ENCODE data around the gene TOMM5. TPM values are rescaled to one million over a fixed set of nuclear protein-coding genes. Genes with fewer than 3 reads are reported as not detected.

The TOMM5 gene
- total RNA-seq, 1 experiment from 2014 or later = 252 TPM

DNA sequence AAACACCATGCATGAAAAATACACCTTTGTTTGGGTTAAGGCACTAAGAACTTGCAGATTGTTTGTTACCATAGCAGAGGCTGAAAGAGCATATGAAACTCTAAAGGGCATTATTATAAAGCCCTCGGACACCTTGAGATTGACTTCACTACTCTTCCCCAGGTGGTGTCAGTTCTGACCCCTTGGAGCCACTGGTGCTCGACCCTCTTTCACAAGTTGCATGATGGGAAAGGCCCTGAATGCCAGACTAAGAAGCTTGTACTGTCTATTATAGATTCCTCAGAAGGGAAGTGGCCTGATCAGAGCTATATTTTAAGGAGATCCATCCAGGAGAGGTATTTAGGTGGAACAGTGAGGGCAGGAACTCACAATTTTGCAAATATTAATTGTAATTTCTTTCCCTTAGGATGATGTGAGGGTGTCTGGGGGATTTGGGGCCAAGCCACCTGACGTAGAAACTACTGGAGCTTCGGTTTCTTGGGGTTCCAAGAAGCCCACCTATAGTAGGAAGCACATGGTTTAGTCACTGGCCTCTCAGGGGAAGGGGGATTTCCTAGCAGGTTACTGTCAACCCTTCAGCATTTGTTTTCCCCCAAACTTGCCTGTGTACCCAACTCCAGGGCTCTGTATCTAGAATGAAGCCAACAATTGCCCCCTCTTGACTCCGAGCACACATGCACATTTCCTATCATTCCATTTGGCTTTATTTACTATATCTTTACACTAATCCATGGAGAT is 32.4 kb downstream of the TOMM5 start:
- no peaks in the 10 kb centered on the region for H3F3A ChIP-seq (ENCODE audit: low read length, unreplicated experiment)
- TF ChIP-seq, protein P1, sequence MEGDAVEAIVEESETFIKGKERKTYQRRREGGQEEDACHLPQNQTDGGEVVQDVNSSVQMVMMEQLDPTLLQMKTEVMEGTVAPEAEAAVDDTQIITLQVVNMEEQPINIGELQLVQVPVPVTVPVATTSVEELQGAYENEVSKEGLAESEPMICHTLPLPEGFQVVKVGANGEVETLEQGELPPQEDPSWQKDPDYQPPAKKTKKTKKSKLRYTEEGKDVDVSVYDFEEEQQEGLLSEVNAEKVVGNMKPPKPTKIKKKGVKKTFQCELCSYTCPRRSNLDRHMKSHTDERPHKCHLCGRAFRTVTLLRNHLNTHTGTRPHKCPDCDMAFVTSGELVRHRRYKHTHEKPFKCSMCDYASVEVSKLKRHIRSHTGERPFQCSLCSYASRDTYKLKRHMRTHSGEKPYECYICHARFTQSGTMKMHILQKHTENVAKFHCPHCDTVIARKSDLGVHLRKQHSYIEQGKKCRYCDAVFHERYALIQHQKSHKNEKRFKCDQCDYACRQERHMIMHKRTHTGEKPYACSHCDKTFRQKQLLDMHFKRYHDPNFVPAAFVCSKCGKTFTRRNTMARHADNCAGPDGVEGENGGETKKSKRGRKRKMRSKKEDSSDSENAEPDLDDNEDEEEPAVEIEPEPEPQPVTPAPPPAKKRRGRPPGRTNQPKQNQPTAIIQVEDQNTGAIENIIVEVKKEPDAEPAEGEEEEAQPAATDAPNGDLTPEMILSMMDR (conservative IDR thresholded peaks at IDR 0.05; ENCODE audit: low read depth, low read length) = no peak
- TF ChIP-seq EZH2 (IDR thresholded peaks at IDR 0.05; ENCODE audit: low read length, unreplicated experiment) (no peak), EZH2phosphoT487 (IDR thresholded peaks at IDR 0.05; ENCODE audit: borderline replicate concordance, low read length) (no peak)
- H2AFZ ChIP-seq (ENCODE audit: low read length) = no peak overlapping the region
- no peaks in the 10 kb centered on the region for H3K9me2 ChIP-seq (replicated peaks; ENCODE audit: low read length)
- H3K4me1 ChIP-seq (ENCODE audit: insufficient read depth, low read length) = no peaks in the 10 kb centered on the region
- no peak overlapping the region for H3K4me3 ChIP-seq (ENCODE audit: low read length)
- no TSS peak for BruUV-seq (replicated peaks)
- DNase-seq (no peak), ATAC-seq (no peak)
- POLR2A ChIA-PET (ENCODE audit: unreplicated experiment) = no interaction called here
- no peaks in the 10 kb centered on the region for H3K27me3 ChIP-seq (ENCODE audit: low read length)
- intact Hi-C loops (cut with micrococcal nuclease) = no loop called here
- H3K9ac ChIP-seq (ENCODE audit: low read length) = no peak overlapping the region
- no peaks in the 10 kb centered on the region for H3K9me3 ChIP-seq (ENCODE audit: low read length)
- CTCF ChIA-PET = no interaction called here
- no peak overlapping the region for H3K4me2 ChIP-seq (ENCODE audit: low read length)
- no peaks in the 10 kb centered on the region for H3K36me3 ChIP-seq (ENCODE audit: low read depth, low read length)
- no peaks in the 10 kb centered on the region for H4K20me1 ChIP-seq (ENCODE audit: low read length)
- H3K27ac ChIP-seq (ENCODE audit: low read length) = no peak overlapping the region
- H3K79me2 ChIP-seq (ENCODE audit: low read length) = no peaks in the 10 kb centered on the region

DNA sequence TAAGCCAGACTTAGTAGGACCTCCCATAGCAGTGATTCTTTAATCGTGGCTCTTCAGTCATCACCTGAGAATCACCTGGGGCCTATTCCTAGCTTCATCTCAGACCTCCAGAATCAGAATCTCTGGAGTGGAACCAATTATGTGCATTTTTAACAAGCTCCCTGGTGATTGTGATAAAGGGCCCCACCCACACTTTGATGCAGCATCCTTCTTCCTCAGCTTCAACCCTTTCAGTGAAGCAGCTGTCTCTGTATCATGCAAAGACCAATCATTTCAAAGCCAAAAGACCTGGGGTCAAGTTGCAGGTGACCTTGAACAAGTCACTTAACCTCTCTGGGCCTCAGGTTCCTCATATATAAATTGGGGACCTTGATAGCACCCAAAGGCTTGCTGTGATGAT is 33.3 kb downstream of the TOMM5 start:
- ATAC-seq = no peak
- Histone ChIP-seq H3K27ac (ENCODE audit: low read length) (no peak overlapping the region), H2AFZ (ENCODE audit: low read length) (no peak overlapping the region), H3K4me2 (ENCODE audit: low read length) (no peak overlapping the region), H3K9me3 (ENCODE audit: low read length) (no peaks in the 10 kb centered on the region), H3K36me3 (ENCODE audit: low read depth, low read length) (no peaks in the 10 kb centered on the region), H3K27me3 (ENCODE audit: low read length) (no peaks in the 10 kb centered on the region), H4K20me1 (ENCODE audit: low read length) (no peaks in the 10 kb centered on the region), H3F3A (ENCODE audit: low read length, unreplicated experiment) (no peaks in the 10 kb centered on the region), H3K79me2 (ENCODE audit: low read length) (no peaks in the 10 kb centered on the region), H3K4me3 (ENCODE audit: low read length) (no peak overlapping the region), H3K4me1 (ENCODE audit: insufficient read depth, low read length) (no peaks in the 10 kb centered on the region), H3K9ac (ENCODE audit: low read length) (no peak overlapping the region), H3K9me2 (replicated peaks; ENCODE audit: low read length) (no peaks in the 10 kb centered on the region)
- ChIA-PET CTCF (no interaction called here), POLR2A (ENCODE audit: unreplicated experiment) (no interaction called here)
- intact Hi-C loops (cut with micrococcal nuclease) = no loop called here
- TF ChIP-seq EZH2phosphoT487 (IDR thresholded peaks at IDR 0.05; ENCODE audit: borderline replicate concordance, low read length) (no peak), EZH2 (IDR thresholded peaks at IDR 0.05; ENCODE audit: low read length, unreplicated experiment) (no peak)
- TF ChIP-seq, protein P1 (conservative IDR thresholded peaks at IDR 0.05; ENCODE audit: low read depth, low read length) = no peak
- no TSS peak for BruUV-seq (replicated peaks)
- DNase-seq = no peak

DNA sequence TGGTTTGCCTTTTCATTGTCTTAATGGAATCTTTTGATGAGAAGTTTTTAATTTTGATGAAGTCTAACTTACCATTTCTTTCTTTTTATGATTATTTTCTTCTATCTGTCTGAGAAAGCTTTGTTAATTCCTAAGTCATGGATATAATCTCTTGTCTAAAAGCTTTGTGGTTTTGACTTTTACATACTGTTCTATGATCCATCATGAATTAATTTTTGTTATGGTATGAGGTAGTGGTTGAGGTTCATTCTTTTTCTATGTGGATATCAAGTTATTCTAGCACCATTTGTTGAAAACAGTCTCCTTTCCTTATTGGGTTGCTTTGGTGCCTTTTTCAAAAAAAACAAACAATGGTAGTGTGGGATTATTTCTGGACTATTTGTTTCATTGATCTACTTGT is 36.6 kb downstream of the TOMM5 start:
- Histone ChIP-seq H3K79me2 (ENCODE audit: low read length) (no peaks in the 10 kb centered on the region), H4K20me1 (ENCODE audit: low read length) (no peaks in the 10 kb centered on the region), H3K36me3 (ENCODE audit: low read depth, low read length) (no peaks in the 10 kb centered on the region), H3K4me2 (ENCODE audit: low read length) (no peak overlapping the region), H3K27me3 (ENCODE audit: low read length) (no peaks in the 10 kb centered on the region), H3K4me1 (ENCODE audit: insufficient read depth, low read length) (no peaks in the 10 kb centered on the region), H2AFZ (ENCODE audit: low read length) (no peak overlapping the region), H3K4me3 (ENCODE audit: low read length) (no peak overlapping the region), H3F3A (ENCODE audit: low read length, unreplicated experiment) (no peaks in the 10 kb centered on the region), H3K9ac (ENCODE audit: low read length) (no peak overlapping the region), H3K9me2 (replicated peaks; ENCODE audit: low read length) (no peaks in the 10 kb centered on the region), H3K9me3 (ENCODE audit: low read length) (no peaks in the 10 kb centered on the region), H3K27ac (ENCODE audit: low read length) (no peak overlapping the region)
- ChIA-PET POLR2A (ENCODE audit: unreplicated experiment) (interaction anchor here (0.6 kb wide), 1 partner anchor 11 kb away, joined by 4 read pairs; no protein-coding TSS in a partner anchor), CTCF (no interaction called here)
- intact Hi-C loops (cut with micrococcal nuclease) = no loop called here
- no peak for ATAC-seq
- TF ChIP-seq EZH2 (IDR thresholded peaks at IDR 0.05; ENCODE audit: low read length, unreplicated experiment) = no peak
- TF ChIP-seq, protein P1 (conservative IDR thresholded peaks at IDR 0.05; ENCODE audit: low read depth, low read length) = no peak
- no peak for TF ChIP-seq EZH2phosphoT487 (IDR thresholded peaks at IDR 0.05; ENCODE audit: borderline replicate concordance, low read length)
- no TSS peak for BruUV-seq (replicated peaks)
- no peak for DNase-seq

Data from PC-3 (cell line).